ENCODE data around the gene ABLIM2. TPM values are rescaled to one million over a fixed set of nuclear protein-coding genes. Genes with fewer than 3 reads are reported as not detected.

Gene ABLIM2
- total RNA-seq, 1 experiment from 2014 or later, result 1.0 TPM

GRCh38 chr4:8000247-8000646 lies 158.4 kb downstream of the ABLIM2 start:
- Histone ChIP-seq H3K23me2 (ENCODE audit: insufficient read length, low read depth, low read length, poor library complexity, severe bottlenecking) (no peaks in the 10 kb centered on the region), H3K27me3 (ENCODE audit: insufficient read depth, low read length) (no peaks in the 10 kb centered on the region), H3K4me1 (ENCODE audit: insufficient read depth, low read length) (no peaks in the 10 kb centered on the region), H3K14ac (ENCODE audit: insufficient read depth, low read length) (no peak overlapping the region), H2BK20ac (ENCODE audit: low read depth, low read length, poor library complexity, severe bottlenecking) (no peak overlapping the region), H3K4me2 (ENCODE audit: insufficient read depth, insufficient read length, low read length) (no peak overlapping the region), H3K4ac (ENCODE audit: low read depth, low read length) (no peak overlapping the region), H3K56ac (ENCODE audit: insufficient read length, low read depth, low read length) (no peak overlapping the region), H3K9ac (ENCODE audit: extremely low read depth, insufficient read length, low read length) (no peak overlapping the region), H2AK5ac (ENCODE audit: insufficient read length, low read length) (no peak overlapping the region), H2AFZ (ENCODE audit: low read length) (no peak overlapping the region), H4K20me1 (ENCODE audit: control insufficient read depth, insufficient read depth, insufficient read length) (no peaks in the 10 kb centered on the region), H3K18ac (ENCODE audit: insufficient read length, low read depth, low read length) (no peak overlapping the region), H4K5ac (ENCODE audit: insufficient read length, low read depth, low read length) (no peak overlapping the region), H3K27ac (ENCODE audit: insufficient read length, low read depth, low read length) (no peak overlapping the region), H4K8ac (replicated peaks; ENCODE audit: insufficient read length, low read depth, low read length) (no peak overlapping the region), H2BK12ac (ENCODE audit: insufficient read length, low read depth, low read length) (no peak overlapping the region), H2BK5ac (ENCODE audit: insufficient read length, low read length) (no peak overlapping the region), H3K23ac (ENCODE audit: insufficient read length, low read depth, low read length) (no peak overlapping the region), H3K9me3 (ENCODE audit: control insufficient read depth, low read depth, low read length) (no peaks in the 10 kb centered on the region), H2BK120ac (ENCODE audit: low read depth, low read length, poor library complexity, severe bottlenecking) (no peak overlapping the region), H3T11ph (ENCODE audit: low read length) (no peak overlapping the region), H3K79me1 (ENCODE audit: insufficient read depth, low read depth, low read length, poor library complexity, severe bottlenecking) (no peaks in the 10 kb centered on the region), H4K91ac (ENCODE audit: insufficient read length, low read depth, low read length) (no peak overlapping the region), H2BK15ac (ENCODE audit: low read depth, low read length) (no peak overlapping the region), H3K79me2 (ENCODE audit: insufficient read depth, low read length) (no peaks in the 10 kb centered on the region)
- WGBS (ENCODE audit: extremely low coverage, insufficient read length, low lambda C conversion rate), result no CpG with 5 or more reads among the region's 8 CpGs
- no peaks in the 10 kb centered on the region; a peak in 1 of 7 replicates for H3K36me3 Mint-ChIP-seq (ENCODE audit: insufficient read depth in 1 of 3, low read depth in 3 of 3)
- DNase-seq, result no peak
- TF ChIP-seq, protein P1, sequence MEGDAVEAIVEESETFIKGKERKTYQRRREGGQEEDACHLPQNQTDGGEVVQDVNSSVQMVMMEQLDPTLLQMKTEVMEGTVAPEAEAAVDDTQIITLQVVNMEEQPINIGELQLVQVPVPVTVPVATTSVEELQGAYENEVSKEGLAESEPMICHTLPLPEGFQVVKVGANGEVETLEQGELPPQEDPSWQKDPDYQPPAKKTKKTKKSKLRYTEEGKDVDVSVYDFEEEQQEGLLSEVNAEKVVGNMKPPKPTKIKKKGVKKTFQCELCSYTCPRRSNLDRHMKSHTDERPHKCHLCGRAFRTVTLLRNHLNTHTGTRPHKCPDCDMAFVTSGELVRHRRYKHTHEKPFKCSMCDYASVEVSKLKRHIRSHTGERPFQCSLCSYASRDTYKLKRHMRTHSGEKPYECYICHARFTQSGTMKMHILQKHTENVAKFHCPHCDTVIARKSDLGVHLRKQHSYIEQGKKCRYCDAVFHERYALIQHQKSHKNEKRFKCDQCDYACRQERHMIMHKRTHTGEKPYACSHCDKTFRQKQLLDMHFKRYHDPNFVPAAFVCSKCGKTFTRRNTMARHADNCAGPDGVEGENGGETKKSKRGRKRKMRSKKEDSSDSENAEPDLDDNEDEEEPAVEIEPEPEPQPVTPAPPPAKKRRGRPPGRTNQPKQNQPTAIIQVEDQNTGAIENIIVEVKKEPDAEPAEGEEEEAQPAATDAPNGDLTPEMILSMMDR (conservative IDR thresholded peaks at IDR 0.05), result no peak
- H3K27ac Mint-ChIP-seq, result no peak overlapping the region
- no peaks in the 10 kb centered on the region; the same call in 1 of the 2 replicates for H3K27me3 Mint-ChIP-seq (ENCODE audit: low read depth)
- H3K4me3 Mint-ChIP-seq, result no peak overlapping the region
- H3K9me3 Mint-ChIP-seq, result no peaks in the 10 kb centered on the region; a peak in 1 of 5 replicates
- H3K4me1 Mint-ChIP-seq, result peaks cover 8 to 13% of the 10 kb centered on the region in 2 experiments; a peak in 3 of 4 replicates
